NCI-H146 treated with DMSO at 0.1 percent for 48 hours (cell line): ENCODE results near the gene PRAMEF5.
"Not testable (repeated sequence)": the region's sequence is repeated elsewhere in the genome, so short reads cannot be mapped to it uniquely, and the experiment has no call there.

Experiments used
- DNase-seq: peaks from one replicate; lab custom pipeline; 2025; ENCODE audit not compliant: unreplicated experiment; lab: John Stamatoyannopoulos, UW

Gene PRAMEF5

DNA sequence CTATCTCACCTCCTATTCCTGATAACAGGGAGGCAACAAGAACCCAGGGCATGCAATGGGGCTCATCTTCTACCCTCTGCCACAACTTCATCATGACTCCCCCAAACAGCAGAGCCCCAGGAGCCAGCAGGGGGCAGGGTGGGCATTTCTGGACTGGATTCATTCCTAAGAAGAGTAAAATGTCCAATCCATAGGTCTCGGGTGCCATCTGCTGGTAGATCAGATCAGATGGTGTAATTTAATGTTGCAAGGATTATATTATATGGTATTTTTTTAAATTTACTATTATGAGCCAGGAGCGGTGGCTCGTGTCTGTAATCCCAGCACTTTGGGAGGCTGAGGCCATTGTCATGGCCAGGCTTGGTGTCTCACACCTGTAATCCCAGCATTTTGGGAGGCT lies 11.1 kb downstream of the PRAMEF5 start:
- DNase-seq, result not testable (repeated sequence)

DNA sequence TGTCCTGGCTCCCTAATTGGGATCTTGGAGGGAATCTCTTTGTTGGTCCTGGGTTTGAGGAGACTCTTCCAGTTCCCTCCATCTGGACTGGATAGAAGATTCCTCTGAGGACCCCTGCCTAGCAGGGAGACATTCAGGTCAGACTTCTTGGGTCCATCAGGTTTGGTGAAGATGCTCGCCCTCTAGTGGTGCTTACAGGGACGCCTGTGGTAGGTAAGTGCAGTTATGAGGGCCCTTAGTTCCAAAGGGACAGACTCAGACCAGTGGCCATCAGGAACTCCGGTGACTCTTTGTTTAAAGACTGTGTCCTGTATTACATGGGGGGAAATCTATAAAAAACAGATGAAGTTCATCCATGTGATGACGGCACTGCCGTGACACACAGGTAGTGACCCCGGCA lies 23.0 kb downstream of the PRAMEF5 start:
- DNase-seq, result not testable (repeated sequence)

DNA sequence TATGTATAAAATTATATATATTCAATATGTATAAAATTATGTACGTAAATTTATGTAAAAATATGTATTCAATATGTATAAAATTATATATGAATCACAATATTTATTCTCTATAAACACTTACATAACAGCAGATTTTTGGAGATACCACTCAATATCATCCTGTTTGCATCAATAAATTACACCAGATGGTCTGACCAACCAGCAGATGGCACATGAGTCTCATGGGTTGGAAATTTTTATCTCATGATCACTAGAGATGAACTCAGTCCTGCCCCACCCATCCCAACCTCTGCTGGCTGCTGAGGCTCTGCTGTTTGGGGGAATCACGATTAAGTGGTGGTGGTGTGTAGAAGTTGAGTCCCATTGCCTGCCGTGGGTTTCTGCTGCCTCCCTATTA lies 25.6 kb downstream of the PRAMEF5 start:
- DNase-seq, result not testable (repeated sequence)

DNA sequence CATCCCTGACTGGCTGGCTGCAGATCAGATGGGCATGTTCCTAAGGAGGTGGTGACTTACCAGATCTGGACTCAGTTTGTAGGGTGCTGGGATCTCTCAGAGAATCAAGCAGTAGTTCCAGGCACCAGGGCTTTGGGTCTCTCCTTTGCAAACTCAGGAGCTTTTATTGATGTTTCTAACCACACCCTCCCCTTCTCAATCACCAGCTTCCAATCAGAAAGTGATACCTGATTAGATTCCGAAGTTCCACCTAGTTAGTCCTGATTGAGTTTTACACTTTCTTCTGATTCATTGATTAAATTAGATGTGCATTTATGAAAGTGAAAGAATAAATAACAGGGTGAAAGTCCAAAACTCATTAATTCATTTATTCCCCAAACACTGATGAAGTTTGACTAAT lies 31.0 kb downstream of the PRAMEF5 start, which contains the start of gene PRAMEF8:
PRAMEF8 (minus strand) TSS at position 101 of the 400 bp plus-strand sequence. CDS start 1,046 bp downstream, outside the sequence.
- not testable (repeated sequence) for DNase-seq

DNA sequence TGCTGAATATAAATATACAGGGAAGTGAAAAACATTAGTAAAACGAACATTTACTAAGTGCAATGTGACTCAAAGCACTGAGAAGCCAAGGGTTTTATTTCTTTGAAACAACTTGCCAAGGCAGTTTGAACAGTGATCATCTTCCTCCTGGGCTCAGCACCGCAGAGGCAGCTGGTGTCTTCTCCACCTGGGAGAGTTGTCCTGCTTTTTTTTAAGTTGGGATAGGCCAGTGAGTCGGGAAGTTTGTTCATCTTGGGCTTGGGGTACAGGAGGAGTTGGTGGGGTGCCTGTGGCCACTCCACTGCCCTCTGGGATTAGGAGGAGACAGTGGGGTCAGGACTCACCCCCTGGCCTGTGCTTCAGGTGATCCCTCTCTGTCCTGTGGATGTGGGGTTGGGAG lies 35.0 kb downstream of the PRAMEF5 start:
- DNase-seq, result not testable (repeated sequence)

DNA sequence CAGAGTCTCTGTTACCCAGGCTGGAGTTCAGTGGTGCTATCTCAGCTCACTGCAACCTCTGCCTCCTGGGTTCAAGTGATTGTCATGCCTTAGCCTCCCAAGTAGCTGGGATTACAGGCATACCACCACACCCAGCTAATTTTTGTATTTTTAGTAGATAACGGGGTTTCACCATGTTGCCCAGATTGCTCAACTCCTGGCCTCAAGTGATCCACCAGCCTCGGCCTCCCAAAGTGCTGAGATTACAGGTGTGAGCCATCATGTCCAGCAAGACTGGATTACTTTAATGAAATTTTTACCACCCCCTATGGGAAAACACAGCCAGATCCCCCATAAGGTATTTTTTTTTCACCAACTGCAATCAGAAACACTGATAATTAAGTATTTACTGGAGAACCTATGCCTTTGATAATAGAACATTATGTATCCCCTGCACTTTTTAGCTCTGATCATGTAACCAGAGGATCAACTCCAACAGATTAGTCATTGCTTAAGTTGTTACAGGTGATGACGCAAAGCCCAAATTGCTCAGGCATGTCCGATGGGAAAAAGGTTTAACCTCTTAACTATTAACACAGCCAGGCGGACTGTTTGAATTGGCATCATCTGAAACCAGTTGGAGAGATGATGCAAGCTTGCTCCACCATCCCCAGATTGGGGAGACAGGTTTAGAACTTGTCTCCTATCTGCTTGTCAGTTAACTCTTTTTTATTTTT lies 43.4 kb downstream of the PRAMEF5 start:
- not testable (repeated sequence) for DNase-seq

DNA sequence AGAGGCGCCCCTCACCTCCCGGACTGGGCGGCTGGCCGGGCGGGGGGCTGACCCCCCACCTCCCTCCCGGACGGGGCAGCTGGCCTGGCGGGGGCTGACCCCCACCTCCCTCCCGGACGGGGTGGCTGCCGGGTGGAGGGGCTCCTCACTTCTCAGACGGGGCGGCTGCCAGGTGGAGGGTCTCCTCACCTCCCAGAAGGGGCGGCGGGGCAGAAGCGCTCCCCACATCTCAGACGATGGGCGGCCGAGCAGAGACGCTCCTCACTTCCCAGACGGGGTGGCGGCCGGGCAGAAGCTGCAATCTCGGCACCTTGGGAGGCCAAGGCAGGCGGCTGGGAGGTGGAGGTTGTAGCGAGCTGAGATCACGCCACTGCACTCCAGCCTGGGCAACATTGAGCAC lies 44.7 kb downstream of the PRAMEF5 start:
- not testable (repeated sequence) for DNase-seq

DNA sequence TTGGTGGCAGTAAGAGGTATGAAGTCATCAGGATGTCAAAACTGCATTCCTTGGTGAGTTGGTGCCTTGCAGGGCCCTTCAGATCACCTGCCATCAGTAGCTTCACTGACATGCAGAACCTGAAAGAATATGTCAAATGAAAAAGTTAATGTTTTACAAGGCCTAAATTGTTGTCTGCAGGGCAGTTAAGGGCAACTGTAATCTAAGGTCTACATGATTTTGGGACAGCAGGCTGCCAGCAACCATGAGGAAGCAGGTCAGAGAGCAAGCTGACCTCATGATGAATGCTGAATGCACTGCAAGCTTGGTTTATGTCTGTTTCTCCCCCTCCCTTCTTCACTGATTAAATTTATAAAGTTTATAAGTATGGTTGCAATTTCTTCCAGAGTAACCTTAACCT lies 48.2 kb downstream of the PRAMEF5 start:
- DNase-seq, result not testable (repeated sequence)

DNA sequence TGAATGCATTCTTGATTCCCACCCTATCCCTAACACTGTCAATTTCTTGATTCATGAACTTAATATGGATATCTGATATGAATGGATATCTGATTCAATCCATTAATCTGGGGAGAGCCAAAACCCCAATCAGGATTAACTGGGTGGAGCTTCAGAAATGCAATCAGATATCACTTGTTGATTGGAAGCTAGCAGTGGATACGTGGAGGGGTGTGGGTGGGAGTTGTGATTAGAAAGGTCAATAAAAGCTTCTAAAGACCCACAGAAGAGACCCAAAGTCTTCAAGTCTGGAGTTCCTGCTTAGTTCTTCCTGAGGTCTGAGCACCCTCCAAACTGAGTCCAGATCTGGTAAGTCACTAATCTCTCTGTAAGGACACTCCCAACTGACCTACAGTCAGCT lies 49.2 kb downstream of the PRAMEF5 start, which contains the start of gene PRAMEF33:
PRAMEF33 (plus strand) TSS at position 301 of the 400 bp plus-strand sequence. CDS start 2,416 bp downstream, outside the sequence.
- DNase-seq, result not testable (repeated sequence)
